Measurements from ENCODE around the gene GOLGA6L26. TPM values are rescaled to one million over a fixed set of nuclear protein-coding genes. Genes with fewer than 3 reads are reported as not detected.
A peak's percentile ranks its signal among the peaks of the same experiment; 100 is the strongest.
"Not testable (repeated sequence)": the region's sequence is repeated elsewhere in the genome, so short reads cannot be mapped to it uniquely, and the experiment has no call there.

Gene GOLGA6L26
- total and polyA plus RNA-seq, 2 of the 4 experiments (the other 2 are of a cell fraction) = not detected

DNA sequence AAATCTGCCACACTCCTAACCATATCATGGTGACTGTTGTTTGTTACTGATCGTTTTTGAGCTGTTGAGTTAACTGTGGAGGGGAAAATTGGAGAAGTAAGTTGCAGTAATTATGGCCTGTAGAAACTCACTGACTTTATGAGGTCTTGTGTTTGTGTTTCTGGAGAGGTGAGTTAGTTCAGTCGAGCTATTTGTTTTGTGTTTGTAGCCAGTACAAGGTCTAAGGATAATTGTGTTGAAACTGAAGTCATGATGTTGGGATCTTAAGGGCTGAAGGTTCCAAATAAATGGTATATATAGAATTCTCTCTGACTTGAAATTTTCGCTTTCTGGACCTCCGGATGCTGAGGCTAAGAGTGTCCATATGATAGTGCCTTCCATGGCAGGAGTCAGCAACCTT, 29.2 kb downstream of the GOLGA6L26 start:
- H2BK5ac ChIP-seq (ENCODE audit: low read depth, low read length, poor library complexity, severe bottlenecking); H3K27me3 ChIP-seq (ENCODE audit: control insufficient read depth, insufficient read depth, low read length); intact Hi-C loops (cut with micrococcal nuclease); H4K20me1 ChIP-seq (ENCODE audit: insufficient read depth, low read length); H2AFZ ChIP-seq (replicated peaks; ENCODE audit: low read length, poor library complexity); H2BK15ac ChIP-seq (ENCODE audit: low read depth, low read length); H3K4me3 ChIP-seq (ENCODE audit: insufficient read depth, low read depth, low read length); H2AK5ac ChIP-seq (ENCODE audit: low read depth, low read length); H4K8ac ChIP-seq (ENCODE audit: low read depth in 2 of 2, low read length in 2 of 2); CTCF ChIA-PET; H3K14ac ChIP-seq (replicated peaks; ENCODE audit: low read depth, low read length); H3K4me1 ChIP-seq (ENCODE audit: control insufficient read depth, insufficient read depth, low read length); H2AK9ac ChIP-seq (replicated peaks; ENCODE audit: low read depth, low read length, poor library complexity); in situ Hi-C loops (cut with MboI; ENCODE audit: low sequenced_read_pairs); dilution Hi-C loops (cut with HindIII; ENCODE audit: low sequenced_read_pairs, unreplicated experiment); H3K9me1 ChIP-seq (ENCODE audit: insufficient read depth, low read length); H3K9me3 ChIP-seq (ENCODE audit: control insufficient read depth, insufficient read depth, low read length); H4K91ac ChIP-seq (ENCODE audit: insufficient read depth, low read depth, low read length); BruUV-seq (replicated peaks); H3K23ac ChIP-seq (ENCODE audit: low read depth, low read length); DNase-seq; H2BK120ac ChIP-seq (ENCODE audit: low read depth, low read length); H2BK20ac ChIP-seq (ENCODE audit: low read depth, low read length); H3K56ac ChIP-seq (ENCODE audit: extremely low read depth, insufficient read depth, low read length); H3K4ac ChIP-seq (ENCODE audit: low read depth, low read length); H3K4me2 ChIP-seq (ENCODE audit: low read depth, low read length); ATAC-seq (ENCODE audit: low read depth); H3K18ac ChIP-seq (ENCODE audit: low read depth, low read length); POLR2A ChIA-PET (ENCODE audit: unreplicated experiment); H4K5ac ChIP-seq (ENCODE audit: low read depth, low read length); H3K27ac ChIP-seq (ENCODE audit: insufficient read depth, low read length): not testable (repeated sequence)
- Histone ChIP-seq H3K79me1 (ENCODE audit: low read depth in 1 of 2, low read length in 2 of 2) (peaks cover 9 to 19% of the 10 kb centered on the region in 2 experiments), H3K9ac (ENCODE audit: low read depth, low read length) (peak overlapping the region; percentile 60; the same call in 1 of the 2 replicates), H3K36me3 (ENCODE audit: control insufficient read depth, insufficient read depth, low read length) (peaks cover 17% of the 10 kb centered on the region)
- 57% methylated on average over 1 of the region's 4 CpGs; no CpG with 5 or more reads in 1 of the 2 experiments for whole genome bisulfite sequencing, 2 experiments (ENCODE audit: extremely low coverage in 2 of 2, insufficient read length in 1 of 2)

DNA sequence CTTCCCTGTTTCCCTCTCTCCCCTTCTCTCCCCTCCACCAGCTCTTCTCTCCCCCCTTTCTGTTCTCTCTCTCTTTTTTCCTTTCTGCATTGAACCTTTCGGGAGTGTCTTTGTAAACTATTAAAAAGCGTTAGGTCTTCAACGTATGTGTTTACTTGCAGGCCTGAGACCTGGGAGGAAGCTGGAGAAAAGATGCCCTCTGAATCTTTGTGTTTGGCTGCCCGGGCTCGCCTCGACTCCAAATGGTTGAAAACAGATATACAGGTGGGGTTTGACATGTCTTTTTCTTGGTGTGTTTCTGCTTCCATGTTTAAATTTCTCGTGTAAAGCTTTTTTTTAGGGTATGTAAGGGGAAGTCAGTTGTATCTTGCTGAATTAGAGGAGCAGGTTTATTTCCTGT, 29.7 kb downstream of the GOLGA6L26 start:
- H2AK5ac ChIP-seq (ENCODE audit: low read depth, low read length); H4K5ac ChIP-seq (ENCODE audit: low read depth, low read length); H4K20me1 ChIP-seq (ENCODE audit: insufficient read depth, low read length); DNase-seq; POLR2A ChIA-PET (ENCODE audit: unreplicated experiment); H3K4me1 ChIP-seq (ENCODE audit: control insufficient read depth, insufficient read depth, low read length); dilution Hi-C loops (cut with HindIII; ENCODE audit: low sequenced_read_pairs, unreplicated experiment); H3K4ac ChIP-seq (ENCODE audit: low read depth, low read length); intact Hi-C loops (cut with micrococcal nuclease); CTCF ChIA-PET; in situ Hi-C loops (cut with MboI; ENCODE audit: low sequenced_read_pairs); ATAC-seq (ENCODE audit: low read depth); H3K14ac ChIP-seq (replicated peaks; ENCODE audit: low read depth, low read length); H4K91ac ChIP-seq (ENCODE audit: insufficient read depth, low read depth, low read length); H3K9me3 ChIP-seq (ENCODE audit: control insufficient read depth, insufficient read depth, low read length); H3K56ac ChIP-seq (ENCODE audit: extremely low read depth, insufficient read depth, low read length); H2BK120ac ChIP-seq (ENCODE audit: low read depth, low read length); H3K27me3 ChIP-seq (ENCODE audit: control insufficient read depth, insufficient read depth, low read length); H2BK5ac ChIP-seq (ENCODE audit: low read depth, low read length, poor library complexity, severe bottlenecking); BruUV-seq (replicated peaks); H3K18ac ChIP-seq (ENCODE audit: low read depth, low read length); H2BK20ac ChIP-seq (ENCODE audit: low read depth, low read length); H3K9me1 ChIP-seq (ENCODE audit: insufficient read depth, low read length); H2AK9ac ChIP-seq (replicated peaks; ENCODE audit: low read depth, low read length, poor library complexity); H2AFZ ChIP-seq (replicated peaks; ENCODE audit: low read length, poor library complexity); H2BK15ac ChIP-seq (ENCODE audit: low read depth, low read length): not testable (repeated sequence)
- Histone ChIP-seq H3K27ac (ENCODE audit: insufficient read depth, low read length) (peak overlapping the region; percentile 66), H3K79me1 (ENCODE audit: low read depth in 1 of 2, low read length in 2 of 2) (peaks cover 9 to 19% of the 10 kb centered on the region in 2 experiments), H3K9ac (ENCODE audit: low read depth, low read length) (peak overlapping the region; percentile 93), H3K23ac (ENCODE audit: low read depth, low read length) (peak overlapping the region; percentile 89; the same call in 1 of the 2 replicates), H3K4me2 (ENCODE audit: low read depth, low read length) (peak overlapping the region; percentile 74), H3K4me3 (ENCODE audit: insufficient read depth, low read depth, low read length) (peak overlapping the region; percentile 80), H4K8ac (ENCODE audit: low read depth in 2 of 2, low read length in 2 of 2) (peak overlapping the region; percentile 42 to 63; a peak in 2 of 4 replicates), H3K36me3 (ENCODE audit: control insufficient read depth, insufficient read depth, low read length) (peaks cover 17% of the 10 kb centered on the region)
- WGBS, 2 experiments (ENCODE audit: extremely low coverage in 2 of 2, insufficient read length in 1 of 2) = no CpG with 5 or more reads among the region's 7 CpGs

Measured in IMR-90 (cell line).